Liver (tissue), 9 donors: ENCODE results near the gene CREG2. TPM values are rescaled to one million over a fixed set of nuclear protein-coding genes. Genes with fewer than 3 reads are reported as not detected.

Experiments
- DNase-seq: peaks from one replicate; pipeline ENCODE4 v3.0.0-alpha.2; 2017; ENCODE audit warnings: low spot score
- H3K27ac ChIP-seq, 2 donors: one replicate each; pipeline ENCODE4 v1.7.0; 2013; ENCODE audit warnings: inconsistent platforms in 2 of 2, low read length in 2 of 2, control low read depth in 1 of 2, low read depth in 1 of 2, mild to moderate bottlenecking in 1 of 2
- H3K27me3 ChIP-seq, 4 donors: one replicate each; pipeline versions ENCODE4 v1.6.1 to v1.7.0; 2013; ENCODE audit warnings: low read length in 3 of 4, inconsistent platforms in 1 of 4, mild to moderate bottlenecking in 1 of 4, moderate library complexity in 1 of 4; ENCODE audit not compliant: control insufficient read depth in 4 of 4, insufficient read depth in 4 of 4
- H3K36me3 ChIP-seq, 4 donors: one replicate each; pipeline versions ENCODE4 v1.6.1 to v1.7.0; 2013; ENCODE audit warnings: low read length in 3 of 4, mild to moderate bottlenecking in 3 of 4, low read depth in 1 of 4, moderate library complexity in 1 of 4; ENCODE audit not compliant: control insufficient read depth in 4 of 4, insufficient read depth in 3 of 4
- H3K4me1 ChIP-seq, 4 donors: one replicate each; pipeline versions ENCODE4 v1.6.1 to v1.7.0; 2013; ENCODE audit warnings: low read length in 3 of 4, mild to moderate bottlenecking in 3 of 4, moderate library complexity in 1 of 4; ENCODE audit not compliant: control insufficient read depth in 4 of 4, insufficient read depth in 4 of 4
- H3K4me3 ChIP-seq, 3 donors: one replicate each; pipeline versions ENCODE4 v1.6.1 to v1.7.0; 2013; ENCODE audit warnings: low read length in 3 of 3, control low read depth in 1 of 3, low read depth in 1 of 3, mild to moderate bottlenecking in 1 of 3
- H3K9ac ChIP-seq, 2 donors: one replicate each; pipeline ENCODE4 v1.7.0; 2013; ENCODE audit warnings: low read length in 2 of 2, mild to moderate bottlenecking in 2 of 2, moderate library complexity in 2 of 2, control low read depth in 1 of 2, low read depth in 1 of 2
- H3K9me3 ChIP-seq, 4 donors: one replicate each; pipeline versions ENCODE4 v1.6.1 to v1.7.0; 2013; ENCODE audit warnings: low read length in 3 of 4; ENCODE audit not compliant: control insufficient read depth in 4 of 4
- EGR1 ChIP-seq, 2 donors: IDR thresholded peaks; 2 replicates each; pipeline ENCODE4 v1.6.1; 2016 to 2018; ENCODE audit warnings: antibody characterized with exemption in 2 of 2, low read depth in 2 of 2
- FOXA1 ChIP-seq: IDR thresholded peaks from 2 replicates; pipeline ENCODE4 v1.6.1; 2016; ENCODE audit warnings: antibody characterized with exemption
- FOXA2 ChIP-seq: IDR thresholded peaks from 2 replicates; pipeline ENCODE4 v1.6.1; 2016; ENCODE audit warnings: antibody characterized with exemption
- HNF4A ChIP-seq, 2 donors: conservative IDR thresholded peaks; 2 replicates each; pipeline ENCODE4 v1.6.1; 2016; ENCODE audit warnings: antibody characterized with exemption in 2 of 2, mild to moderate bottlenecking in 2 of 2
- HNF4G ChIP-seq: IDR thresholded peaks from 2 replicates; pipeline ENCODE4 v1.6.1; 2016; ENCODE audit warnings: antibody characterized with exemption
- JUND ChIP-seq, 2 donors: IDR thresholded peaks; 2 replicates each; pipeline ENCODE4 v1.6.1; 2016; ENCODE audit warnings: antibody characterized with exemption in 2 of 2
- RXRA ChIP-seq, 2 donors: IDR thresholded peaks; 2 replicates each; pipeline ENCODE4 v1.6.1; 2017 to 2018; ENCODE audit warnings: antibody characterized with exemption in 2 of 2, mild to moderate bottlenecking in 1 of 2
- TAF1 ChIP-seq: conservative IDR thresholded peaks from 2 replicates; pipeline ENCODE4 v1.6.1; 2016; ENCODE audit warnings: antibody characterized with exemption, mild to moderate bottlenecking
- YY1 ChIP-seq: IDR thresholded peaks from 2 replicates; pipeline ENCODE4 v1.6.1; 2016; ENCODE audit warnings: antibody characterized with exemption, mild to moderate bottlenecking
- WGBS: extraction: QIAGEN DNeasy Blood & Tissue Kit; methylation state at CpG from one replicate; pipeline ENCODE4 v1.1.7; 2013; 5-methylcytosine and 5-hydroxymethylcytosine counted together
- polyA plus RNA-seq, 2 donors: library from polyadenylated mRNA; stranded (reverse) in 1 of 2; unstranded in 1 of 2; fragments of 200-250 nt in 1 of 2; fragments of >200 nt in 1 of 2; fragmentation: Nextera tagmentation in 1 of 2; extraction: Ambion mirVana in 1 of 2; gene quantifications; one replicate each; pipeline versions ENCODE4 v1.2.1 to v1.2.3, GENCODE V29; 2013 to 2015
- total RNA-seq, 2 donors: library from RNA; depleted of rRNA; stranded (reverse); fragments of >200 nt; gene quantifications; one replicate each; pipeline ENCODE4 v1.2.3, GENCODE V29; 2014
- TF ChIP-seq, protein P1 (sequence below): IDR thresholded peaks from 2 replicates; pipeline ENCODE4 v1.6.1; 2016; ENCODE audit warnings: antibody characterized with exemption
- TF ChIP-seq, protein P2 (sequence below): IDR thresholded peaks from 2 replicates; pipeline ENCODE4 v1.6.1; 2016; ENCODE audit warnings: antibody characterized with exemption
- TF ChIP-seq, protein P3 (sequence below): IDR thresholded peaks from 2 replicates; pipeline ENCODE4 v1.6.1; 2016; ENCODE audit warnings: antibody characterized with exemption, mild to moderate bottlenecking
- donor health status: healthy.
- donor health status: healthy.
- donor health status: healthy.
- donor health status: healthy.
- donor health status: healthy.

The CREG2 gene
- total and polyA plus RNA-seq, 4 donors = 0.05 TPM; not detected in 3

DNA sequence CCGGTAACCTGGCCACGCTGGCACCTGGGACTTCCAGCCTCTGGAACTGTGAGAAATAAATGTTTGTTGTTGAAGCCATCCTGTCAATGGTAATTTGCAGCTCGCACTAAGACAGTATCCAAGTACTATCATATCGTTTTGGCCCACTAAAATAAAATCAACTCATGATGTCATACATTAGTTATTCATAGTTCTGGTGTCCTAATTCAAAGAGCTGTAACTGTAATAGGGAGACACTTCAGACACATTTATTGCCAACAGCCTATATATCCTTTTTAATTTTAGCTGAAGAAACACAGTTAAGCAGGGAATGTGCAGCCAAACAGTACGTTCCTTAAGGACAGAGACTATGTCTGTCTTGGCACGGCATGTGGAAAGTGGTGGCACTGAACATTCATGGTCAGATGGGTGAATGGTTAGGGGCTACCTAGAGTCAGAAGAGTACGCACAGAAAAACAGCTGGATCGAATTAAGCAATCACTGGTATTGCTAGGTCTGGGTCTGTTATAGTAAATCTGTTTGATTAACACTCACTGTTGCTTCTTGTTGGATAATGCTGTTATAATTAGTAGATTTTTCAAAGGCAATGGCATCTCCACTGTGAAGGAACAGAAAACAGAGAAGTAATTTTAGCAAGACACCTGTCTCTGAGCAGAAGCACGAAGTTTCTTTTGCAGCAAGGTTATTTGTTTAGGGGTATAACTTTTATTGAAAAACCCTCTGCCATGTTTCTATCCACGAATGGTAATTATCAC lies 41.3 kb upstream of the CREG2 start:
- Histone ChIP-seq H3K4me1 (no peaks in the 10 kb centered on the region), H3K9ac (no peak overlapping the region)
- 78% methylated on average over 10 of the region's 10 CpGs for WGBS

DNA sequence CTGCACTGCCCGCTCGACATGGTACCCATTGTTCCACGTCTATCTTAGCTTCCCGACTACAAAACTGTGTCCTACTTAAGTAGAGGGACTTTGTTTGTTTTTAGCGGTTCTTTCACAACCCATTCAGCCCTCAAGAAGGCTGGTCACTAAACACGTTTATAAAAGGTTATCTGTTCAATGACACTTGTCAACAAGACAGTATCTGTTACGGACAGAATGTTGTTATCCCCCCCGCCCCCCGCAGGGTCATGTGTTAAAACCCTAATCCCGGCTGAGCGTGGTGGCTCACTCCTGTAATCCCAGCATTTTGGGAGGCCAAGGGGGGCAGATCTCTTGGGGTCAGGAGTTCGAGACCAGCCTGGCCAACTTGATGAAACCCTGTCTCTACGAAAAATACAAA lies 40.4 kb upstream of the CREG2 start:
- Histone ChIP-seq H3K27me3 (no peaks in the 10 kb centered on the region), H3K4me1 (no peaks in the 10 kb centered on the region), H3K9ac (no peak overlapping the region), H3K36me3 (no peaks in the 10 kb centered on the region), H3K27ac (no peak overlapping the region), H3K9me3 (no peaks in the 10 kb centered on the region), H3K4me3 (no peak overlapping the region)
- no peak for DNase-seq
- 77% methylated on average over 13 of the region's 13 CpGs for WGBS
- TF ChIP-seq YY1 (no peak), HNF4G (no peak), JUND (IDR thresholded peaks at IDR 0.05) (no peak), HNF4A (conservative IDR thresholded peaks at IDR 0.05) (no peak), FOXA1 (no peak), TAF1 (no peak)
- TF ChIP-seq, protein P1, sequence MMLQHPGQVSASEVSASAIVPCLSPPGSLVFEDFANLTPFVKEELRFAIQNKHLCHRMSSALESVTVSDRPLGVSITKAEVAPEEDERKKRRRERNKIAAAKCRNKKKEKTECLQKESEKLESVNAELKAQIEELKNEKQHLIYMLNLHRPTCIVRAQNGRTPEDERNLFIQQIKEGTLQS = no peak

More for the DNA sequence above, 41.3 kb upstream of the CREG2 start:
- DNase-seq = no peak
- H3K4me3 ChIP-seq = no peak overlapping the region
- no peaks in the 10 kb centered on the region for H3K27me3 ChIP-seq
- no peak for TF ChIP-seq YY1
- TF ChIP-seq, protein P2, sequence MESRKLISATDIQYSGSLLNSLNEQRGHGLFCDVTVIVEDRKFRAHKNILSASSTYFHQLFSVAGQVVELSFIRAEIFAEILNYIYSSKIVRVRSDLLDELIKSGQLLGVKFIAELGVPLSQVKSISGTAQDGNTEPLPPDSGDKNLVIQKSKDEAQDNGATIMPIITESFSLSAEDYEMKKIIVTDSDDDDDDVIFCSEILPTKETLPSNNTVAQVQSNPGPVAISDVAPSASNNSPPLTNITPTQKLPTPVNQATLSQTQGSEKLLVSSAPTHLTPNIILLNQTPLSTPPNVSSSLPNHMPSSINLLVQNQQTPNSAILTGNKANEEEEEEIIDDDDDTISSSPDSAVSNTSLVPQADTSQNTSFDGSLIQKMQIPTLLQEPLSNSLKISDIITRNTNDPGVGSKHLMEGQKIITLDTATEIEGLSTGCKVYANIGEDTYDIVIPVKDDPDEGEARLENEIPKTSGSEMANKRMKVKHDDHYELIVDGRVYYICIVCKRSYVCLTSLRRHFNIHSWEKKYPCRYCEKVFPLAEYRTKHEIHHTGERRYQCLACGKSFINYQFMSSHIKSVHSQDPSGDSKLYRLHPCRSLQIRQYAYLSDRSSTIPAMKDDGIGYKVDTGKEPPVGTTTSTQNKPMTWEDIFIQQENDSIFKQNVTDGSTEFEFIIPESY = no peak
- TF ChIP-seq, protein P1 = no peak
- TF ChIP-seq, protein P3, sequence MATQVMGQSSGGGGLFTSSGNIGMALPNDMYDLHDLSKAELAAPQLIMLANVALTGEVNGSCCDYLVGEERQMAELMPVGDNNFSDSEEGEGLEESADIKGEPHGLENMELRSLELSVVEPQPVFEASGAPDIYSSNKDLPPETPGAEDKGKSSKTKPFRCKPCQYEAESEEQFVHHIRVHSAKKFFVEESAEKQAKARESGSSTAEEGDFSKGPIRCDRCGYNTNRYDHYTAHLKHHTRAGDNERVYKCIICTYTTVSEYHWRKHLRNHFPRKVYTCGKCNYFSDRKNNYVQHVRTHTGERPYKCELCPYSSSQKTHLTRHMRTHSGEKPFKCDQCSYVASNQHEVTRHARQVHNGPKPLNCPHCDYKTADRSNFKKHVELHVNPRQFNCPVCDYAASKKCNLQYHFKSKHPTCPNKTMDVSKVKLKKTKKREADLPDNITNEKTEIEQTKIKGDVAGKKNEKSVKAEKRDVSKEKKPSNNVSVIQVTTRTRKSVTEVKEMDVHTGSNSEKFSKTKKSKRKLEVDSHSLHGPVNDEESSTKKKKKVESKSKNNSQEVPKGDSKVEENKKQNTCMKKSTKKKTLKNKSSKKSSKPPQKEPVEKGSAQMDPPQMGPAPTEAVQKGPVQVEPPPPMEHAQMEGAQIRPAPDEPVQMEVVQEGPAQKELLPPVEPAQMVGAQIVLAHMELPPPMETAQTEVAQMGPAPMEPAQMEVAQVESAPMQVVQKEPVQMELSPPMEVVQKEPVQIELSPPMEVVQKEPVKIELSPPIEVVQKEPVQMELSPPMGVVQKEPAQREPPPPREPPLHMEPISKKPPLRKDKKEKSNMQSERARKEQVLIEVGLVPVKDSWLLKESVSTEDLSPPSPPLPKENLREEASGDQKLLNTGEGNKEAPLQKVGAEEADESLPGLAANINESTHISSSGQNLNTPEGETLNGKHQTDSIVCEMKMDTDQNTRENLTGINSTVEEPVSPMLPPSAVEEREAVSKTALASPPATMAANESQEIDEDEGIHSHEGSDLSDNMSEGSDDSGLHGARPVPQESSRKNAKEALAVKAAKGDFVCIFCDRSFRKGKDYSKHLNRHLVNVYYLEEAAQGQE = no peak
- TF ChIP-seq FOXA2 = no peak
- no peak for TF ChIP-seq RXRA (IDR thresholded peaks at IDR 0.05)
- no peak for TF ChIP-seq EGR1 (IDR thresholded peaks at IDR 0.05; ENCODE audit: low read depth in 2 of 2)
- no peak for TF ChIP-seq HNF4A (conservative IDR thresholded peaks at IDR 0.05)
- no peaks in the 10 kb centered on the region for H3K36me3 ChIP-seq
- H3K9me3 ChIP-seq = no peaks in the 10 kb centered on the region
- no peak overlapping the region for H3K27ac ChIP-seq
